ENCODE data around the gene CST3.

GRCh38 chr20:23640671-23641667 lies 3.2 kb upstream of the CST3 start:
- TF ChIP-seq, protein P1, sequence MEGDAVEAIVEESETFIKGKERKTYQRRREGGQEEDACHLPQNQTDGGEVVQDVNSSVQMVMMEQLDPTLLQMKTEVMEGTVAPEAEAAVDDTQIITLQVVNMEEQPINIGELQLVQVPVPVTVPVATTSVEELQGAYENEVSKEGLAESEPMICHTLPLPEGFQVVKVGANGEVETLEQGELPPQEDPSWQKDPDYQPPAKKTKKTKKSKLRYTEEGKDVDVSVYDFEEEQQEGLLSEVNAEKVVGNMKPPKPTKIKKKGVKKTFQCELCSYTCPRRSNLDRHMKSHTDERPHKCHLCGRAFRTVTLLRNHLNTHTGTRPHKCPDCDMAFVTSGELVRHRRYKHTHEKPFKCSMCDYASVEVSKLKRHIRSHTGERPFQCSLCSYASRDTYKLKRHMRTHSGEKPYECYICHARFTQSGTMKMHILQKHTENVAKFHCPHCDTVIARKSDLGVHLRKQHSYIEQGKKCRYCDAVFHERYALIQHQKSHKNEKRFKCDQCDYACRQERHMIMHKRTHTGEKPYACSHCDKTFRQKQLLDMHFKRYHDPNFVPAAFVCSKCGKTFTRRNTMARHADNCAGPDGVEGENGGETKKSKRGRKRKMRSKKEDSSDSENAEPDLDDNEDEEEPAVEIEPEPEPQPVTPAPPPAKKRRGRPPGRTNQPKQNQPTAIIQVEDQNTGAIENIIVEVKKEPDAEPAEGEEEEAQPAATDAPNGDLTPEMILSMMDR (IDR thresholded peaks at IDR 0.05): no peak
- no peak for TF ChIP-seq POLR2AphosphoS5 (IDR thresholded peaks at IDR 0.05)
- TF ChIP-seq POLR2A (IDR thresholded peaks at IDR 0.05): no peak
